NCI-H1694 treated with DMSO at 0.1 percent for 48 hours (cell line): ENCODE data around the gene RBMY1D.
"Not testable (repeated sequence)": the region's sequence is repeated elsewhere in the genome, so short reads cannot be mapped to it uniquely, and the experiment has no call there.

Source experiments
- DNase-seq: peaks from one replicate; lab custom pipeline; 2025; lab: John Stamatoyannopoulos, UW

The RBMY1D gene

GRCh38 chrY:21894426-21894825, at the start of gene RBMY1D:
TSS of gene RBMY1D (minus strand) at chrY:21894526. CDS start at chrY:21892513, 2,013 bp downstream.
- DNase-seq = not testable (repeated sequence)

- not testable (repeated sequence) for DNase-seq
These were observed 23.6 kb upstream of the RBMY1D start, which contains the start of gene RBMY1E for GRCh38 chrY:21917932-21918331. TSS of gene RBMY1E (minus strand) at chrY:21918032. CDS start at chrY:21916054, 1,978 bp downstream.

GRCh38 chrY:21869407-21870076, 24.8 kb downstream of the RBMY1D start:
- DNase-seq = not testable (repeated sequence)

- no peak for DNase-seq
These were observed 48.8 kb downstream of the RBMY1D start for GRCh38 chrY:21845481-21845880.

- no peak for DNase-seq
These were observed 52.2 kb downstream of the RBMY1D start for GRCh38 chrY:21842090-21842489.

- no peak for DNase-seq
These were observed 54.8 kb downstream of the RBMY1D start for GRCh38 chrY:21839489-21839888.

- DNase-seq = no peak
These were observed 58.0 kb downstream of the RBMY1D start for GRCh38 chrY:21836343-21836742.

- DNase-seq = no peak
These were observed 59.3 kb downstream of the RBMY1D start for GRCh38 chrY:21835052-21835451.
